ENCODE data around the gene ATRN. TPM values are rescaled to one million over a fixed set of nuclear protein-coding genes. Genes with fewer than 3 reads are reported as not detected.
A peak's percentile ranks its signal among the peaks of the same experiment; 100 is the strongest.

ATRN gene
- total and polyA plus RNA-seq, 4 donors, result 8.4 to 104 (median 46.0) TPM

- Histone ChIP-seq H3K36me3 (ENCODE audit: control insufficient read depth in 4 of 4, insufficient read depth in 3 of 4, low read depth in 1 of 4, low read length in 3 of 4) (peaks cover 0 to 3% (median 0%) of the 10 kb centered on the region in 4 donors), H3K27ac (ENCODE audit: low read depth in 1 of 2, low read length in 2 of 2) (no peak overlapping the region), H3K4me1 (ENCODE audit: control insufficient read depth in 4 of 4, insufficient read depth in 4 of 4, low read length in 3 of 4) (peaks cover 0 to 41% (median 25%) of the 10 kb centered on the region in 4 donors), H3K27me3 (ENCODE audit: control insufficient read depth in 4 of 4, insufficient read depth in 4 of 4, low read length in 3 of 4) (no peaks in the 10 kb centered on the region), H3K9me3 (ENCODE audit: control insufficient read depth in 4 of 4, low read length in 3 of 4) (no peaks in the 10 kb centered on the region), H3K9ac (ENCODE audit: low read depth in 1 of 2, low read length in 2 of 2) (no peak overlapping the region), H3K4me3 (ENCODE audit: low read depth in 1 of 3, low read length in 3 of 3) (no peak overlapping the region)
- WGBS, result 65% methylated on average over 7 of the region's 7 CpGs
- no peak for TF ChIP-seq TAF1 (conservative IDR thresholded peaks at IDR 0.05)
- peak; percentile 24 to 70 for TF ChIP-seq EGR1 (IDR thresholded peaks at IDR 0.05; ENCODE audit: low read depth in 2 of 2)
- TF ChIP-seq GABPA (IDR thresholded peaks at IDR 0.05 in 1 of 2, conservative IDR thresholded peaks at IDR 0.05 in 1 of 2), result no peak
- peak; percentile 81 to 88 for TF ChIP-seq HNF4A (conservative IDR thresholded peaks at IDR 0.05)
- TF ChIP-seq REST (IDR thresholded peaks at IDR 0.05), result peak; percentile 91
- TF ChIP-seq RAD21 (IDR thresholded peaks at IDR 0.05), result peak; percentile 71 to 75
- peak; percentile 82 for TF ChIP-seq JUND (IDR thresholded peaks at IDR 0.05)
- no peak for TF ChIP-seq NR2F2 (IDR thresholded peaks at IDR 0.05)
- peak; percentile 70 for TF ChIP-seq SP1 (IDR thresholded peaks at IDR 0.05)
- peak; percentile 97 for TF ChIP-seq FOXA2 (IDR thresholded peaks at IDR 0.05)
- TF ChIP-seq MAX (IDR thresholded peaks at IDR 0.05), result no peak
- peak; percentile 54 for TF ChIP-seq ATF3 (IDR thresholded peaks at IDR 0.05)
- peak; percentile 63 for TF ChIP-seq ZBTB33 (IDR thresholded peaks at IDR 0.05)
- TF ChIP-seq YY1 (IDR thresholded peaks at IDR 0.05), result peak; percentile 48
- TF ChIP-seq RXRA (IDR thresholded peaks at IDR 0.05), result peak; percentile 84 to 89
- TF ChIP-seq FOXA1 (IDR thresholded peaks at IDR 0.05), result peak; percentile 93
- no peak for TF ChIP-seq HNF4G (IDR thresholded peaks at IDR 0.05)
- TF ChIP-seq CTCF (IDR thresholded peaks at IDR 0.05; ENCODE audit: low read depth, low read length, missing input control), result peak; percentile 37
- DNase-seq (ENCODE audit: low spot score), result no peak
Observed at GRCh38 chr20:3632311-3633004, 161.6 kb downstream of the ATRN start.

Measured in liver (tissue), 9 donors.